T-helper 1 cell (primary cell): ENCODE data around the gene WASF2.
"Not testable (repeated sequence)": the region's sequence is repeated elsewhere in the genome, so short reads cannot be mapped to it uniquely, and the experiment has no call there.

Source experiments
- DNase-seq, 5 donors: peaks; one replicate each; pipeline ENCODE4 v3.0.0-alpha.2; 2012 to 2020
- total RNA-seq, 4 donors: gene quantifications; one replicate each; lab custom pipeline; 2026; lab: John Stamatoyannopoulos, UW

WASF2 gene, protein sequence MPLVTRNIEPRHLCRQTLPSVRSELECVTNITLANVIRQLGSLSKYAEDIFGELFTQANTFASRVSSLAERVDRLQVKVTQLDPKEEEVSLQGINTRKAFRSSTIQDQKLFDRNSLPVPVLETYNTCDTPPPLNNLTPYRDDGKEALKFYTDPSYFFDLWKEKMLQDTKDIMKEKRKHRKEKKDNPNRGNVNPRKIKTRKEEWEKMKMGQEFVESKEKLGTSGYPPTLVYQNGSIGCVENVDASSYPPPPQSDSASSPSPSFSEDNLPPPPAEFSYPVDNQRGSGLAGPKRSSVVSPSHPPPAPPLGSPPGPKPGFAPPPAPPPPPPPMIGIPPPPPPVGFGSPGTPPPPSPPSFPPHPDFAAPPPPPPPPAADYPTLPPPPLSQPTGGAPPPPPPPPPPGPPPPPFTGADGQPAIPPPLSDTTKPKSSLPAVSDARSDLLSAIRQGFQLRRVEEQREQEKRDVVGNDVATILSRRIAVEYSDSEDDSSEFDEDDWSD
- 106 to 141 (median 133) reads per million in 4 donors for total RNA-seq

DNA sequence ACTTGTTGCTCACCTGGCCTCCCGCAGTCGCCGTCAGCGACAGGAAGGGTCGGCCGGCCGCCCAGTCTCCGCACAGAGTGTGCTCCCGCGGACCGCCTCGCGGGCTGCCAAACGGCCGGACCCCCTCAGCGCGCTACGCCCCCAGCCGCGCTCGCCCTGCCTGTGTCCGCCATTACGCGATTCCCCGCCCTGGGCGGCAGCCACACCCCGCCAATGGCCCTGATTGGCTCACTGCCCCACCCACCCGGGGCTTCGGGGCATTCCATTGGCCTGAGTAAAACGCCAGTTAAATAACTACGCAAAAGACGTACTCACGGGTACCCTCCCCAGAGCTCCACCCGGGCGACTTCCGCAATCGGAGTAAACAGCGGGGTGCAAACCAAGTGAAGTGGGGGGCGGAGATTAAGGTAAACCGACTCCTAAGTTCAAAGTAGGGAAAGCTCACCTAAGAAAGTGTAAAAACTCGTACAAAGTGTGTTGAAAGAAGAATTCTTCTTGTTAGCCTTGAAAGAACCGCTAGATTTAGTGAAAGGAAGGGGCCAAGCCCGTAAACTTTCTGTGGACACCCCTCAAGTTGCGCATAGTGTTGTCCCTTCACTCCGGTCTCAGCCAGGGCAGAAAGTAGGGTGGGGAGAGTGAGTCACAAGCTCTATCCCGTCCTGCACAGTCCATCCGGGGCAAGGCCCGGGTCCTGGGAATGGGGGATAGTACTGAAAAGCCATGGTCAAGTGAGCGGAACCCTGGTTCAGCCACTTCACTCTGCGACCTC, at the start of gene WASF2:
TSS of gene WASF2 (minus strand) at position 195 of the 769 bp plus-strand sequence. CDS start 61,277 bp downstream, outside the sequence.
- DNase-seq = peak; percentile 94 to 97 (median 95)

DNA sequence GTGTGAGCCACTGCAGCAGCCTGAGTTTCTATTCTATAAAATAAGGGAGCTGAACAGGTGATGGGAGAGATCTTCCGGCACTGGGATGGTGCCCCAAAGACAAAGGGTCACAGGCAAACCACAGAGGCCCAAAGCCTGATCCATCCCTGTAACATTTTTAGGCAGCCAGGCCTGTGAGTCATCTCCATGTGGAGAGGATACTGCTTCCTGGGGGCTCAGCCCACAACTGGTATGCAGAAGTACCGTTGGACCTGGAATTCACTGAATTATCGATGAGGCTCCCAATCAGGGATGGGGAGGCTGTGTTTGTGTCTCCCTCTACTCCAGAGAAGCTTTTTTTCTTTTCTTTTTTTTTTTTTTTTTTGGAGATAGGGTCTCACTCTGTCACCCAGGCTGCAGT, 48.8 kb upstream of the WASF2 start:
- DNase-seq = no peak

GRCh38 chr1:27538305-27538676, 48.3 kb upstream of the WASF2 start:
- not testable (repeated sequence) for DNase-seq

GRCh38 chr1:27536767-27537166, 46.8 kb upstream of the WASF2 start:
- DNase-seq = no peak

DNA sequence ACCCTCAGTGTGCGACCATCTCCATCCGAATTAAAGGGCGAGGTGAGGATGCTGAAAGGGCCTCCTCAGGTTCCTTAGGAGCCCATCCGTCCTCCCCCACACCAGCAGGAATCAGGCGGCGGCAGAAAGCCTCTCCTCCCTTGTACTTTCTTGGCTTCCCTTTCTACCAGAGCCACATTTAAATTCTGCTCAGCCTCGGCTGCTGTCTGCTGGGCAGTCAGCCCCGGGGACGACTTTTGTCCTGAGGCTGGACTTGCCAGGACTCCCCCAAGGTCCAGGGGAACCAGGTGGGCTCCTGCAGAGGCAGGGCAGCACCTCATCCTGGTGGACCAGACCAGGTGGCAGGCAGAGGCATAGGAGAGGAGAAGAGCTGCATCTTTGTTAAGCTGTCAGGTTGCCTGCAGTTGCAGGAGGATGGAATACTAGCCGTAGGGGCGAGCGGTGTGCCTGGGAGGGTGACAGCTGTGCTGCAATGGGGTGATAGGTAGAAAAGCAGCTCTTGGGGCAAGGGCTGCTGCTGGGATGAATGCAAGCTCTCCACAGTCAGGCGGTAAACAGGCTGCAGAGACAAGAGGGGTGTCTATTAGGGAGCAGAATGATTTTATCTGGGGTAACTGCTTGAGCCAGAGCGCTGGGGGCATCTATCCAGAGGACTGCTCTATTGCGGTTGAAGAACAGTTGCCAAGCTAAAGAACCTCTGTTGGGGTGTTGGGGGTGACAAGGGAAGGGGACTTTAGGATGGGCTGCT, 46.2 kb upstream of the WASF2 start:
- no peak for DNase-seq

DNA sequence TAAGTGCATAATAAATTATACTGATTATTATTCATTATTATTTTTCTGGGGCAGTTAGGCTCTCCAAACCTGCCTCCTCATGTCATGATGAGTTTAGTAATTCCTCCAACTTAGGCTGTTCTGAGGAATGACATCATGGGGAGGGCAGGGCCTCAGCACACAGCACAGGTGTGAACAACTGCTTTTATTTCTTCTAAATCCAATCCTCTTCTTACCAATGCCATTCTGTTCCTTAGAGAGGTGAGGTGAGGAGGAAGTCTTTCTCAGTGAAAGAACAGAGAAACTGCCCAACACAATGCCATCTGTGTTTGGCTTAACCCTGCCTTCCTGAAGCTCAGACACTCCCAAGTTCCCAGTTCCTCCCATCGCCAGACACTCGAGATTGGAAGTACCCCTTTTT, 45.4 kb upstream of the WASF2 start:
- no peak for DNase-seq

GRCh38 chr1:27531959-27532685, 42.2 kb upstream of the WASF2 start:
- DNase-seq = no peak

GRCh38 chr1:27530192-27530591, 40.2 kb upstream of the WASF2 start:
- DNase-seq = no peak

GRCh38 chr1:27529704-27530018, 39.7 kb upstream of the WASF2 start:
- DNase-seq = no peak

GRCh38 chr1:27528818-27529703, 39.1 kb upstream of the WASF2 start:
- no peak for DNase-seq

- DNase-seq = peak in 2 of 5 donors; percentile 14 to 54
Measured at GRCh38 chr1:27527890-27528817, 38.2 kb upstream of the WASF2 start.

DNA sequence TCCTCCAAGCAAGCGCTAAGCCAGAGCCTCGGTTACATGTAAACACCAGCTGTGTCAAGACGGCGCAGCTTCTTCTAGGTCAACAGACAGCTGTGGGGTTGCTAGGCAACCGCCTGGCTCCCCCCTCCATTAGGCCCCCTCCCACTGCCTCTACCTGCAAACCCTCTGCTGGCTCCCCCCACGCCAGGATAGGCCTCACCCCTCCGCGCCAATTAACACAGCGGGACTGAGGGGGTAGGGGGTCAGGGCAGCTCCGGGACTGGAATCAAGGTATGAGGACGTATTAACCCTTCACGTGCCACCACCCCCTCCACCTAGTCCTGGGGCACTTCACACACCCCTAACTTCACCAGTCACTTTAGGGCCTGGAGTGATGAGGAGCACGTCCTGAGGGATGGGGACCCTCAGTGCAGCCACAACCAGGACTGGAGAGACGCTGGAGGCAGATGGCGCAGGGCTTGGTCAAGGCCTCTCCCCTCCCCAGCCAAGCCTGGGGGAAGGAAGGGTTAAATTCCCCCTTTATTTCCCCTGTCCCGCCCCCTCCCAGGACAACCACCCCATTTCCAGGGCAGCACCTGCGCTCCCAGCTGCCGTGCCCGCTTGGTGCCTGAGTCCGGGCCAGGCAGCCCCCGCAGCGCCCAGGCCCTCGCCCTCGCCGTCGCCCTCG, 37.4 kb upstream of the WASF2 start:
- peak in 3 of 5 donors; percentile 37 to 44 (median 38) for DNase-seq

- no peak for DNase-seq
Measured at GRCh38 chr1:27526569-27527222, 36.7 kb upstream of the WASF2 start.

DNA sequence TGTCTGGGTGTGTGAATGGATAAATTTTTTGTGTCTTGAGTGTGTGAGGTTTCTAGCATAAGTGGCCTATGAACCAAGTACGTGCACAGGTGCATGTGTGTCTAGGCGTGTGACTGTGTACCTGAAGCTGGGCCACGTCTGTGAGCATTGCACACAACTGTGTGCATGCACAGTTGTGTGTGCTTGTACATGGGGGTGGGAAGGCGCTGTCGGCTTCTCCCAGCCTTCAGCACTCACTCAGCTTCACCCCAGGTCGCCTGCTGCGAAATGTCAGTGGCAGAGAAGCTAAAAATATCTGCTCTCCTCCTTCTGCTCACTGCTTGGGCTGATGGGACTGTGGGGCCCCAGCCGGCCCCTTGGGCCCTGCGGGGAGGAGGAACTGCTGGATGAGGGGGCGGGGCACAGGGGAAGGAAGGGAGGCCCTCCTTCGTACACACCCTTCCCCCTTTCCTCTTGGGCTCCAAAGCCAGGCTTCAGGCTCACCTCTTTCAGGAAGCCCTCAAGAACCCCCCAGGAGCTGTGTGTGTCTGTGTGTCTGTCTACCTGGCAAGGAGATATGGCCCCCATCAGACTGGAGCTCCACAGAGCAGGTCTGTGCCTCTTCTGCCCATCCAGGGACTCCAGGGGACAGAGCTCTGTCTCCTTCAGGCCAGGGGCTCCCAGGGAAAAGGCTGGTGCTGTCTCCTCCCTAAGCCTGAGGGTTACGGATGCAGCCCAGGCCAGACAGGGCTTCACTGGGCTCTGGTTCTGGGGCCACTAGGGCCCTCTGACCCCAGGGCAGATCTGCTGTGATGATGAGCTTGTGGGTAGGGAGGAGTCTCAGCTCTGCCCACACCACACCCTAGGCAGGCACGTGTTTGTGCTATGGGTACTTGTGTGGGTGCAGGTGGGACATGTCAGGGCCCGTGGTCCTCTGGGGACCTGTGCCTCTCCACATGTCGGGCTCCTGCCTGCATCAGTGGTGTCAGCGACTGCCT, 35.6 kb upstream of the WASF2 start:
- peak in 3 of 5 donors; percentile 15 to 74 (median 31) for DNase-seq

DNA sequence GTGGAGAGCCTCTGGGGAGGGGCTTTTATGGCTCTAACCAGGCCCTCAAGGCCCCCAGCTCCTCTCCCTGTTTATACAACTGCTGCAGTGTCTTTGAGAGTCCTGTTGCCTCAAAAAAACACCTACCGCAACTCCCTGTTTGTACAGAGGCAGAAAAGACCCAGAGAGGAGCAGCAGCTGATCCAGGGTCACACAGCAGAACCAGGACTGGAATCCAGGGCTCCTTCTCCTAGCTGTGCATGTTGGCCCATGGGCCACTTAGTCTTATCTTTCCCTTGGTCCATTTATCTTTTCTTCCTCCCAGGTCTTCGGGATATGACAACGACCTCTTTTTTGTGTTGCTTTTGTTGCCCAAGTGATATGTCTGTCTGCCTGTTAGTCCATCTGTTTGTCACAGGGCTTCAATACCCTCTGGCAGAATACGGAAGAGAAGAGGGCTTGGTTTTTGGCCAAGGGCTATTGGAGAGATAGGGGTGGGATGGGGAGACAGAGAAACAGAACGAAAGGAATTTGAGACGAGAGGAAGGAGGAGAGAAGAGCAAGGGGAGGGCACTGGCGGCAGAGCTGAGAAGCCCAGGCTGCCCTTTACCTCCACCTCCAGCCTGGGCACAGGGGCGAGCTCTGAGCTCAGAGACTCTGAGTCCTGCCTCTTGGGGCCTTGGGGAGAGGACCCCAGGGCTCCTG, 33.5 kb upstream of the WASF2 start:
- no peak for DNase-seq

- peak in 4 of 5 donors; percentile 31 to 77 (median 48) for DNase-seq
Measured at GRCh38 chr1:27522432-27523336, 32.7 kb upstream of the WASF2 start.
